HCT116 (cell line): ENCODE data around the gene ARHGEF11. TPM values are rescaled to one million over a fixed set of nuclear protein-coding genes. Genes with fewer than 3 reads are reported as not detected.

Experiments used
- ATAC-seq: fragments of 200-7000 bp; cut with Tn5 transposase; 2 replicates; pipeline ENCODE4 v1.9.1; 2020; ENCODE audit warnings: mild to moderate bottlenecking, moderate library complexity
- BruUV-seq: library from RNA; stranded (reverse); fragments of 400-500 nt; replicated peaks from 2 replicates; lab custom pipeline; 2021; lab: Mats Ljungman, UMichigan
- CTCF ChIA-PET: fragments of 300-600 bp; sonication (Branson Sonifier 250); formaldehyde crosslinking; loops from one replicate; lab custom pipeline; 2021; ENCODE audit warnings: antibody characterized with exemption; lab: Charles Lee
- POLR2A ChIA-PET: fragments of 300-600, 350-600 bp; sonication (Branson Sonifier 250); formaldehyde crosslinking; loops from one replicate; lab custom pipeline; 2021; ENCODE audit warnings: antibody characterized with exemption; lab: Charles Lee
- RAD21 ChIA-PET, 2 experiments: fragments of 300-600 bp; sonication (Branson Sonifier 250); formaldehyde crosslinking; loops; one replicate each; lab custom pipeline; 2023; ENCODE audit warnings: low total read pairs in 2 of 2; ENCODE audit not compliant: uncharacterized antibody in 2 of 2, unreplicated experiment in 2 of 2, low non-redundant PET in 1 of 2; lab: Charles Lee
- DNase-seq: peaks from one replicate; pipeline ENCODE4 v3.0.0-alpha.2; 2010; ENCODE audit warnings: low read depth, low spot score
- H2AFZ ChIP-seq: fragments of 200-600 bp; shearing (Covaris generic), sonication (generic); 2 replicates; pipeline ENCODE4 v1.6.1; 2017; ENCODE audit warnings: low read depth, mixed run types, mixed read lengths, antibody characterized with exemption, low read length; ENCODE audit not compliant: poor library complexity, severe bottlenecking
- H3K27ac ChIP-seq: 2 replicates; pipeline ENCODE4 v1.5.1; 2012; ENCODE audit warnings: low read depth, low read length
- H3K27me3 ChIP-seq: fragments of 200-600 bp; sonication (generic); 2 replicates; pipeline ENCODE4 v1.6.1; 2016; ENCODE audit warnings: mixed run types, low read length, mixed read lengths; ENCODE audit not compliant: insufficient read depth
- H3K36me3 ChIP-seq, 2 experiments: fragments of 200-500 bp in 1 of 2; fragments of 200-600 bp in 1 of 2; sonication (Bioruptor generic) in 1 of 2; sonication (generic) in 1 of 2; 2 replicates each; pipeline versions ENCODE4 v1.5.1 to v1.6.1; 2014 to 2016; ENCODE audit warnings: low read length in 2 of 2, inconsistent platforms in 1 of 2, mixed read lengths in 1 of 2, mixed run types in 1 of 2; ENCODE audit not compliant: insufficient read depth in 2 of 2, control insufficient read depth in 1 of 2
- H3K4me1 ChIP-seq, 2 experiments: fragments of 200-600 bp in 1 of 2; sonication (generic) in 1 of 2; 2 replicates each; pipeline versions ENCODE4 v1.5.1 to v1.6.1; 2012 to 2017; ENCODE audit warnings: low read length in 2 of 2, inconsistent platforms in 1 of 2, mild to moderate bottlenecking in 1 of 2, mixed read lengths in 1 of 2, mixed run types in 1 of 2, moderate library complexity in 1 of 2; ENCODE audit not compliant: insufficient read depth in 2 of 2, control insufficient read depth in 1 of 2
- H3K4me2 ChIP-seq: fragments of 200-600 bp; sonication (generic); 2 replicates; pipeline ENCODE4 v1.6.1; 2017; ENCODE audit warnings: mixed run types, low read length, mixed read lengths
- H3K4me3 ChIP-seq, 2 experiments: fragments of 200-600 bp in 1 of 2; sonication (generic) in 1 of 2; replicated peaks in 1 of 2; 2 replicates each; pipeline ENCODE4 v1.5.1; 2011 to 2016; ENCODE audit warnings: low read length in 2 of 2, control low read depth in 1 of 2, low read depth in 1 of 2, mild to moderate bottlenecking in 1 of 2, mixed read lengths in 1 of 2, mixed run types in 1 of 2
- H3K79me2 ChIP-seq: fragments of 200-600 bp; sonication (generic); 2 replicates; pipeline ENCODE4 v1.6.1; 2017; ENCODE audit warnings: mild to moderate bottlenecking, mixed run types, low read length, moderate library complexity, mixed read lengths; ENCODE audit not compliant: insufficient read depth
- H3K9ac ChIP-seq: fragments of 200-600 bp; sonication (generic); 2 replicates; pipeline ENCODE4 v1.6.1; 2016; ENCODE audit warnings: low read length, mixed read lengths
- H3K9me2 ChIP-seq: fragments of 200-600 bp; sonication (generic), shearing (Covaris generic); 2 replicates; pipeline ENCODE4 v1.6.1; 2017; ENCODE audit warnings: mixed run types, mild to moderate bottlenecking, moderate library complexity; ENCODE audit not compliant: insufficient read depth
- H3K9me3 ChIP-seq, 2 experiments: fragments of 200-500 bp in 1 of 2; fragments of 200-600 bp in 1 of 2; sonication (Bioruptor generic) in 1 of 2; sonication (generic) in 1 of 2; 2 replicates each; pipeline ENCODE4 v1.6.1; 2014 to 2017; ENCODE audit warnings: low read length in 2 of 2, mixed read lengths in 2 of 2, inconsistent platforms in 1 of 2, low read depth in 1 of 2, mild to moderate bottlenecking in 1 of 2, mixed run types in 1 of 2, moderate library complexity in 1 of 2; ENCODE audit not compliant: control insufficient read depth in 1 of 2, insufficient read depth in 1 of 2
- H4K20me1 ChIP-seq: fragments of 200-600 bp; sonication (generic), shearing (Covaris generic); 2 replicates; pipeline ENCODE4 v1.6.1; 2017; ENCODE audit warnings: mixed run types, mild to moderate bottlenecking, moderate library complexity; ENCODE audit not compliant: insufficient read depth
- ATF3 ChIP-seq: IDR thresholded peaks from 2 replicates; pipeline ENCODE4 v1.6.1; 2012
- CEBPB ChIP-seq: IDR thresholded peaks from 2 replicates; pipeline ENCODE4 v1.6.1; 2012; ENCODE audit warnings: low read depth
- EZH2 ChIP-seq: fragments of 200-600 bp; sonication (generic); IDR thresholded peaks from 2 replicates; pipeline ENCODE4 v1.6.1; 2017; ENCODE audit warnings: antibody characterized with exemption, mixed run types
- FOSL1 ChIP-seq: IDR thresholded peaks from 2 replicates; pipeline ENCODE4 v1.6.1; 2012; ENCODE audit warnings: low read depth
- MAX ChIP-seq: IDR thresholded peaks from 2 replicates; pipeline ENCODE4 v1.6.1; 2012
- POLR2A ChIP-seq: IDR thresholded peaks from 2 replicates; pipeline ENCODE4 v1.7.0; 2011; ENCODE audit warnings: borderline replicate concordance; ENCODE audit not compliant: insufficient read depth, insufficient read length; ENCODE audit errors: extremely low read depth
- SRF ChIP-seq: IDR thresholded peaks from 2 replicates; pipeline ENCODE4 v1.6.1; 2012; ENCODE audit warnings: low read depth
- YY1 ChIP-seq: IDR thresholded peaks from 2 replicates; pipeline ENCODE4 v1.6.1; 2011; ENCODE audit warnings: low read length, low read depth, moderate library complexity, mild to moderate bottlenecking; ENCODE audit not compliant: insufficient replicate concordance; ENCODE audit errors: extremely low read depth
- ZBTB33 ChIP-seq: IDR thresholded peaks from 2 replicates; pipeline ENCODE4 v1.6.1; 2011; ENCODE audit warnings: mild to moderate bottlenecking, low read length, moderate library complexity; ENCODE audit not compliant: insufficient replicate concordance; ENCODE audit errors: extremely low read depth
- ZFX ChIP-seq: fragments of 450-650 bp; IDR thresholded peaks from 2 replicates; pipeline ENCODE4 v1.6.1; 2017
- intact Hi-C: fragments of 100-400 bp; cut with micrococcal nuclease; formaldehyde crosslinking; loops from 2 replicates; pipeline ENCODE4 v1.10.0; 2022
- total RNA-seq: library from RNA; stranded (reverse); gene quantifications from one replicate; pipeline ENCODE4 v1.2.1, GENCODE V29; 2021; ENCODE audit not compliant: unreplicated experiment

The ARHGEF11 gene
- total RNA-seq, 1 experiment from 2014 or later: 28.9 TPM

- intact Hi-C loops: loop anchor here (5.0 kb wide), 1 partner anchor 46 kb away; the partner anchor contains the start of gene ETV3
- no peak for ATAC-seq
- ChIA-PET RAD21 (no interaction called here), CTCF (interaction anchor here (0.7 to 2.5 kb wide), 2 partner anchors 14 to 64 kb away, joined by 3 to 140 read pairs; no protein-coding TSS in a partner anchor), POLR2A (no interaction called here)
- H2AFZ ChIP-seq: no peak overlapping the region
- DNase-seq: no peak
- H3K4me3 ChIP-seq: no peak overlapping the region
- no peaks in the 10 kb centered on the region for H4K20me1 ChIP-seq
- no peak overlapping the region for H3K27ac ChIP-seq
- no peaks in the 10 kb centered on the region for H3K79me2 ChIP-seq
- BruUV-seq: no TSS peak
- no peaks in the 10 kb centered on the region for H3K9me3 ChIP-seq
- H3K9ac ChIP-seq: no peak overlapping the region
- H3K9me2 ChIP-seq: no peaks in the 10 kb centered on the region; the same call in 1 of the 2 replicates
- TF ChIP-seq MAX: no peak
- no peak for TF ChIP-seq EZH2
- no peak for TF ChIP-seq ZBTB33
- TF ChIP-seq CEBPB: no peak
- TF ChIP-seq POLR2A: no peak
- no peak for TF ChIP-seq SRF
- TF ChIP-seq ATF3: no peak
- no peak for TF ChIP-seq FOSL1
- no peak for TF ChIP-seq ZFX
- TF ChIP-seq YY1: no peak
- no peaks in the 10 kb centered on the region for H3K27me3 ChIP-seq
- H3K4me1 ChIP-seq: 0 out of 4 replicates have a peak, but pooled peaks cover 0 to 2% of the 10 kb centered on the region in 2 experiments
- no peaks in the 10 kb centered on the region for H3K36me3 ChIP-seq
- H3K4me2 ChIP-seq: no peak overlapping the region
These were observed 46.2 kb upstream of the ARHGEF11 start for GRCh38 chr1:157091668-157092273.
